ENCODE data around the gene MYL4. TPM values are rescaled to one million over a fixed set of nuclear protein-coding genes. Genes with fewer than 3 reads are reported as not detected.
"Not testable (repeated sequence)": the region's sequence is repeated elsewhere in the genome, so short reads cannot be mapped to it uniquely, and the experiment has no call there.

Gene MYL4
- total RNA-seq, 1 donor, result not detected

DNA sequence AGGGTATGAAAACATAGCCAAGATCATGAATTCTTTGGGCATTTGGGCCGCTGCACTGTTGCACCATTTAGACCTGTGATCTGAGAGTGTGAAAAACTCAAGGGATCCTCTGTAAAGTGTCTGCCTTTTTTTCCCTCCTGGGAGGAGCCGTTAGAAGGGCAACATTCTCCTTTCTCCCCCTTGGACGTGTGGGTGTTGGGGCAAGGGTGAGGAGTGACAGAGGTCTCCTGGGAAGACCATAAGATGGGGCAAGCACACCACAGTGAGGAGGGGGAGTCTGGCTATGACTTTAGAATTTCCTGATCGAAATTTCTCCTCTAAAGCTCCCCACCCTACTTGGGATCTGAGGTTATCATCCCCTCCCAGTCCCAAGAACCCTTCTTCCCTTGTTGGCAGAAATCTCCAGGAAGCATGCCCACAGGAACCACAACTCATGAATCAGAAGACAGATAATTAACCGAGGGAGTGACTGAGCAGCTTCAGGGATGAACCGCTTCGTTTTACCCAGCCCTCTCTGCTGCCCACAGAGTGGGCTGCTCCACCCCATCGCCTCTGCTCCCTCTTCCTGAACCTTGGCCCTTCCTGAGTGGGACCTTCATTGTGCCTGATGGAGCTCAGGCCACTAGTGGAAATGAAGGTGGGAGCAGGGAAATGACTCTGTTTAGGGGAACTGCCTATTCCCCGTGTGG is 48.6 kb downstream of the MYL4 start:
- Histone ChIP-seq H3K4me3 (ENCODE audit: low read length) (no peak overlapping the region), H3K4me1 (ENCODE audit: insufficient read depth, low read length) (peaks cover 8% of the 10 kb centered on the region), H3K9me3 (ENCODE audit: low read depth, low read length) (no peaks in the 10 kb centered on the region), H3K27me3 (ENCODE audit: insufficient read depth, low read length) (peaks cover 56% of the 10 kb centered on the region)

DNA sequence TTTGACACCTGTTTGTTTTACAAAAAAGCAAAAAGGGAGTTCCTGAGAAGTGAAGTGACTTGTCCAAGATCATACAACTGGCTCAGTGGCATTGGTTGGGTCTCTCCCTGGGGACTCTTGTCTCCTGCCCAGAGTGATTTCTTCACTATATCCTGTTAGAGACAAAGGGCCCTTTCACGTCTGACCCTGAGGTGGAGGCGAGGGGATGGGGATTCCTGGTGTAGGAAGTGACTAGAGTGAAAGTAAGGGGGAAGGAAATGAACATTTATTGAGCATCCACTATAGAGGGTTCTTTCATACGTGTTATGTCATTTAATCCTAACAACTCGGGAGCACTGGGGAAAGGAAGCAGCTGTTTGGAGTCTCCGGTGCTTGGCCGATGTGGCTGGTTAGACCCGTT is 53.4 kb downstream of the MYL4 start:
- Histone ChIP-seq H3K9me3 (ENCODE audit: low read depth, low read length) (no peaks in the 10 kb centered on the region), H3K27me3 (ENCODE audit: insufficient read depth, low read length) (peaks cover 14% of the 10 kb centered on the region), H3K4me3 (ENCODE audit: low read length) (no peak overlapping the region), H3K4me1 (ENCODE audit: insufficient read depth, low read length) (no peaks in the 10 kb centered on the region)

- Histone ChIP-seq H3K4me3 (ENCODE audit: low read length) (no peak overlapping the region), H3K9me3 (ENCODE audit: low read depth, low read length) (no peaks in the 10 kb centered on the region), H3K4me1 (ENCODE audit: insufficient read depth, low read length) (no peaks in the 10 kb centered on the region), H3K27me3 (ENCODE audit: insufficient read depth, low read length) (peaks cover 4% of the 10 kb centered on the region)
These were observed 55.0 kb downstream of the MYL4 start for GRCh38 chr17:47264166-47264565.

DNA sequence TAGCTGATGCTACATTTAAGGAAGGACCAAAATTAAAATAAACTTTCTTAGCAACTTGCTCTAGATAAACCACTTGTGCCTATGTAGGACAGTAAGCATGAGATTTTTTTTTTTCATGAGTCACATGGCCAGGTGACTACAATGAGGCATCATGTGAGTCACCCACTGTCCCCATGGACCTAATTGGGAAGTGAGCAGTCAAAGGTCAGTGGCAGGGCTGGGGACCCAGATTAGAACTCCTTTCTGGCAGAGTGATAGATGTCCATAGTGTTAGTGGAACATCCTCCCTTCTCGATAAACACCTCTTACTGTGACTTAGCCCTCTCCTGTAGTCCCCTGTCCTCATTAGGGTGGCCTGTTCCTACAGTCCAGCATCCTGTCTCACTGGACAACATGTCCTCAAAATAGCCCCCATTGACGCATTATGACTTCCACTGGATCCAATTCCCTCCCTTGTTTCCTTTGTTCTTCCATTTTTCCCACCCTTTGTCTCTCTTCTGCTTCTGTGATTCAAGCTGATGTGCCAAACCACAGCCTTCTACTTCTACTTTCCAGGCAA is 56.9 kb downstream of the MYL4 start:
- Histone ChIP-seq H3K27me3 (ENCODE audit: insufficient read depth, low read length) (peaks cover 1% of the 10 kb centered on the region), H3K9me3 (ENCODE audit: low read depth, low read length) (no peaks in the 10 kb centered on the region), H3K4me3 (ENCODE audit: low read length) (no peak overlapping the region), H3K4me1 (ENCODE audit: insufficient read depth, low read length) (no peaks in the 10 kb centered on the region)

DNA sequence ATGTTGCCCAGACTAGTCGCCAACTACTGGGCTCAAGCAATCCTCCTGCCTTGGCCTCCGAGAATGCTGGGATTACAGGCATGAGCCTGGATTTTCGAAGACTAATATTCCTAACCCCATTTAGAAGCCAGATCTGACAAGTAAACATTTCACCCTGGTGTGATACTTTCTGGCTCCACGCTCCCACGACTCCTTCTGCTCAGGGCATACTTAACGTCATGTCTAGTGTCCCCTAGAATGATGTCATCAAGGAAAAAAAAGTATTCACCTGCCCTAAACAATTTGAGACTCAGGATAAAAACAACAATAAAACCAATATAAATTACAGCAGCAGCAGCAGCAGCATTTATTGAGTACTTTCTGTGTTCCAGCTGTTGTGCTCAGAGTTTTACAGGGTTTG is 57.6 kb downstream of the MYL4 start:
- Histone ChIP-seq H3K9me3 (ENCODE audit: low read depth, low read length) (no peaks in the 10 kb centered on the region), H3K27me3 (ENCODE audit: insufficient read depth, low read length) (no peaks in the 10 kb centered on the region), H3K4me1 (ENCODE audit: insufficient read depth, low read length) (no peaks in the 10 kb centered on the region), H3K4me3 (ENCODE audit: low read length) (no peak overlapping the region)

DNA sequence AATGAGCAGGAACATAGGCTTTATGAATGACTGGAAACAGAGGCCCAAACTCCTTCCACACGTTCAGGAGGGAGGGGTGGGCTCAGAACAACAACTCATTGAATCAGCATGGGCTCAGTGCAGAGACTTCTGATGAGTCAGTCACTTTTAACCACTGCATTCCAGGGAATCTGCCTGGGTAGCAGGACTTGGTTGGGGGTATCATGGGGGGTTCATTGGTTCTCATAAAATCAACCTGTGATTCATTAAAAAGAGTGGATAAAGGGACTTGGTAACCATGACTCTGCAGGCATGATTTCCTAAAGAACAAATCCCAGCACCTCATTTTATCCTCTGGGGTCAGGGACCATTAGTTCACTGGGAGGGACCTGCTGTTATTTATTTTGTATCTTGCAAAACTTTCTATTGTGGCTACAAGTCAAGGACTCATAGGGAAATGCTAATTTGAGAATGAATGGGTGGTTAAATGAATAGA is 58.2 kb downstream of the MYL4 start:
- Histone ChIP-seq H3K4me1 (ENCODE audit: insufficient read depth, low read length) (no peaks in the 10 kb centered on the region), H3K4me3 (ENCODE audit: low read length) (no peak overlapping the region), H3K9me3 (ENCODE audit: low read depth, low read length) (no peaks in the 10 kb centered on the region), H3K27me3 (ENCODE audit: insufficient read depth, low read length) (no peaks in the 10 kb centered on the region)

- H3K4me3 ChIP-seq (ENCODE audit: low read length); H3K9me3 ChIP-seq (ENCODE audit: low read depth, low read length); H3K27me3 ChIP-seq (ENCODE audit: insufficient read depth, low read length): not testable (repeated sequence)
These were observed 59.8 kb downstream of the MYL4 start for GRCh38 chr17:47268964-47269363.

GRCh38 chr17:47269561-47270280 is 60.6 kb downstream of the MYL4 start:
- not testable (repeated sequence) for H3K4me3 ChIP-seq (ENCODE audit: low read length); H3K4me1 ChIP-seq (ENCODE audit: insufficient read depth, low read length); H3K9me3 ChIP-seq (ENCODE audit: low read depth, low read length); H3K27me3 ChIP-seq (ENCODE audit: insufficient read depth, low read length)

More at GRCh38 chr17:47268964-47269363, 59.8 kb downstream of the MYL4 start:
- H3K4me1 ChIP-seq (ENCODE audit: insufficient read depth, low read length), result not testable (repeated sequence)

DNA sequence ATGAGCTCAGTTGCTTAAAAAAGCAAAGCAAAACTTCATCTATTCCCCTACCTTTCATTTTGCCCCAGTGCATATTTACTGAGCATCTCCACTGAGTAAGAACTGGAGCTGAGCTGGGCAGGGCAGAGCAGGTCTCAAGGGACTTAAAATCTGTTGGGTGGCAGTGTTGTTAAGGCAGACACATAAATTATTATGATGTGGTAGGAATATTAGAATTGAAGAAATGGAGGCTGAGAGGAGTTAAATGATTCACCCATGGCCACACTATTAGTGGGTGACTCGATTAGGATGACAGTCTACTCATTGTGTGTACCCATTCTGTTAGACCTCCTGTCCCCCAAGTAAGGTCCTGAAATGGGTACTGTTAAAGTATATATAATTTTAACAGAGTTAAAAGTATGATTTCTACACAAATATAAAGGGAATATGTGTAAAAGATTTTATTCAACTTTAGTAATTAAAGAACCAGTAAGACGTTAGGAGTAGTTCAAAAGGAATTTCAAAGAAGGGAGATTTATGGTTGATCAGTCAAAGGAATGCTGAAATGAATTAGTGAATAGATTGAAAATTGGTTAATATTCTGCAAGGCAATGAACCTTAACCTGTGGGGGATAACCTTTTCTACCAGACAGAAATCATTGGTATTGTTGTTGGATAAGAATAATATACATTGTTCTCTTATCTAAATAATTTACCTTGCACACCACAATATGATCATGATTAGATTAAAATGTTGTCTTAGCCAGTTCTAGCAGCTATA is 62.0 kb downstream of the MYL4 start:
- H3K9me3 ChIP-seq (ENCODE audit: low read depth, low read length), result no peaks in the 10 kb centered on the region

GRCh38 chr17:47272491-47272890 is 63.3 kb downstream of the MYL4 start:
- no peaks in the 10 kb centered on the region for H3K27me3 ChIP-seq (ENCODE audit: insufficient read depth, low read length)
- H3K4me3 ChIP-seq (ENCODE audit: low read length), result no peak overlapping the region
- H3K9me3 ChIP-seq (ENCODE audit: low read depth, low read length), result no peaks in the 10 kb centered on the region
- H3K4me1 ChIP-seq (ENCODE audit: insufficient read depth, low read length), result peaks cover 24% of the 10 kb centered on the region

More for the DNA sequence above, 62.0 kb downstream of the MYL4 start:
- Histone ChIP-seq H3K4me3 (ENCODE audit: low read length) (no peak overlapping the region), H3K4me1 (ENCODE audit: insufficient read depth, low read length) (peaks cover 12% of the 10 kb centered on the region), H3K27me3 (ENCODE audit: insufficient read depth, low read length) (no peaks in the 10 kb centered on the region)

DNA sequence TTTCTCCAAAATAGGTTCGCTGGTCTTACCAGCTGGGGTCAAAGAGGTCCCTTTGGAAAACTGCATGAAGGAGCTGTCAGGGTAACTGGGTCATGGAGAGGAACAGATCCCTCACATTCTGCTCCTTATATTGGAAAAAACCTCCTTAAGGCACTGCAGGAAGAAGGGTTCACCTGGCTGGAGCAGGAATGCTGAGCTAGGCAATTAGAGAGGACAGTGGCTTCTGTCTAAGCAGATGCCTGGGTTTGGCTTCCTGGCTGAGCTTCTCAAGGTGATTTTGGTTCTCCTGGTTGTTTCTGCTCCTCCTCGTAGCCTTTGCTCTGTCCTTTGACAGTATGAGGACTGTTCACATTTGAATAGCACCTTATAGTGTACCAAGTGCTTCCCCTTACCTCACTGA is 64.1 kb downstream of the MYL4 start:
- Histone ChIP-seq H3K27me3 (ENCODE audit: insufficient read depth, low read length) (no peaks in the 10 kb centered on the region), H3K9me3 (ENCODE audit: low read depth, low read length) (no peaks in the 10 kb centered on the region), H3K4me1 (ENCODE audit: insufficient read depth, low read length) (peaks cover 32% of the 10 kb centered on the region), H3K4me3 (ENCODE audit: low read length) (no peak overlapping the region)

Other genes with a start within 250 kb of the MYL4 start
- gene RPRML, start 230.1 kb upstream of the MYL4 start, total RNA-seq, result not detected
- 61.6 TPM for gene CDC27, start 20.1 kb upstream of the MYL4 start, total RNA-seq
- gene ITGB3, start 44.5 kb downstream of the MYL4 start, total RNA-seq, result 66.3 TPM
- gene EFCAB13, start 114.6 kb downstream of the MYL4 start, total RNA-seq, result 10.5 TPM

All from mononuclear cell (primary cell).